Thymus (tissue), 11 donors: ENCODE results near the gene OBSL1. TPM values are rescaled to one million over a fixed set of nuclear protein-coding genes. Genes with fewer than 3 reads are reported as not detected.

Experiments
- DNase-seq, 9 donors: peaks; one replicate each; pipeline ENCODE4 v3.0.0-alpha.2; 2013; ENCODE audit warnings: low spot score in 9 of 9, low read depth in 6 of 9, missing footprints in 1 of 9
- H3K27ac ChIP-seq, 2 donors: one replicate each; pipeline ENCODE4 v1.5.1; 2013; ENCODE audit warnings: control low read depth in 1 of 2, low read depth in 1 of 2, low read length in 1 of 2, mild to moderate bottlenecking in 1 of 2, moderate library complexity in 1 of 2
- H3K27me3 ChIP-seq, 2 donors: one replicate each; pipeline ENCODE4 v1.5.1; 2013; ENCODE audit warnings: low read length in 1 of 2; ENCODE audit not compliant: control insufficient read depth in 2 of 2, insufficient read depth in 1 of 2
- H3K36me3 ChIP-seq, 2 donors: one replicate each; pipeline ENCODE4 v1.5.1; 2013; ENCODE audit warnings: low read length in 1 of 2, mild to moderate bottlenecking in 1 of 2, moderate library complexity in 1 of 2; ENCODE audit not compliant: control insufficient read depth in 2 of 2, insufficient read depth in 2 of 2
- H3K4me1 ChIP-seq, 2 donors: one replicate each; pipeline ENCODE4 v1.5.1; 2013; ENCODE audit warnings: low read length in 2 of 2; ENCODE audit not compliant: control insufficient read depth in 2 of 2, insufficient read depth in 2 of 2
- H3K4me3 ChIP-seq, 2 donors: one replicate each; pipeline ENCODE4 v1.5.1; 2013; ENCODE audit warnings: low read length in 2 of 2, control low read depth in 1 of 2, mild to moderate bottlenecking in 1 of 2
- H3K9me3 ChIP-seq, 2 donors: one replicate each; pipeline ENCODE4 v1.5.1; 2013; ENCODE audit warnings: low read length in 1 of 2, mild to moderate bottlenecking in 1 of 2; ENCODE audit not compliant: control insufficient read depth in 2 of 2, insufficient read depth in 1 of 2
- WGBS: extraction: QIAGEN DNeasy Blood & Tissue Kit; methylation state at CpG from one replicate; pipeline ENCODE4 v1.1.7; 2013; 5-methylcytosine and 5-hydroxymethylcytosine counted together
- polyA plus RNA-seq: library from polyadenylated mRNA; stranded (reverse); fragments of 200-250 nt; gene quantifications from one replicate; pipeline ENCODE4 v1.2.3, GENCODE V29; 2013
- total RNA-seq: library from RNA; stranded (reverse); fragments of 120-200 nt; gene quantifications from one replicate; pipeline ENCODE4 v1.2.4, GENCODE V29; 2013
- donor health status: healthy.

OBSL1 gene
- total and polyA plus RNA-seq, 2 donors, result 9.6 to 34.2 TPM

- H3K27me3 ChIP-seq, result peaks cover 53 to 100% of the 10 kb centered on the region in 2 donors
- H3K9me3 ChIP-seq, result no peaks in the 10 kb centered on the region
- no peaks in the 10 kb centered on the region for H3K4me1 ChIP-seq
- H3K36me3 ChIP-seq, result no peaks in the 10 kb centered on the region
- no peak overlapping the region for H3K4me3 ChIP-seq
- no peak overlapping the region for H3K27ac ChIP-seq
- DNase-seq, result no peak
- WGBS, result 4% methylated on average over 70 of the region's 70 CpGs
These were observed 49.0 kb downstream of the OBSL1 start for GRCh38 chr2:219522111-219523030.

DNA sequence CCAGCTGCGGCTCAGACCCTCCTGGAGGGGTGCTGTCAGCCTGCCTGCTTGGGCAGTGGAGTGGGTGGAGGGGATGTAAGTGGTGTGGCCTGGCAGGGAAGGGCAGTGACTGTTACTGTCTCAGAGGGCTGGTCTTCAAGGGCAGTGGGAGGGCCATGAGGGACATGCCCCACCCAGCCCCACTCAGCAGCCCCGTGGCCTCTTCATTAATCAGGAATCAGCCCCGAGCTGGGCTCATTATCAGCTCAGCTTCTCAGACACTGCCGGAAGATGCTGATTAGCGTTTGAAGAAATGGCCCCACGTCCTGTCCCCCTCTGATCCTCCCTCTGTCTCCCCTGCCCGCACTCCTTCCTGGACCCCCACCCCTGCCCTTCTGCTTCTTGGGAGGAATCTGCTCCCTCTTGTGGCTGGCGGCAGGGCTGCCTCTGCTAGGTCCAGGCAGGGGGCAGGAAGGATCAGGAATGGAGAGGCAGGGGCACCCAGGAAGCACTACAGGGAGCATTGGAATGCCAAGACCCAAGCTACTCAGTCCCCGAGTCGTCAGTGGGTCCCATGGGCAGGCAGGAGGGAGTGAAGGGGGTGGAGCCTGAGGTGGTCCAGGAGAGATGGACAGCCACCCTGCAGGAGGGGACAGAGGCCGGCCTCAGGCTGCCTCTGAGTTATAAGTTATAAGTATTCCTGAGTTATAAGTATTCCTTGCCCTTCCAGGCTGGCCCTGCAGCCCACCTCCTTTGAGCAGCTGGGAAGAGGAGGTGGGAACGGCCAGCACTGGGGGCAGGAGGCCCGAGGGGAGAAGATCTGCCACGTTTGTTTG, 50.1 kb downstream of the OBSL1 start:
- no peak overlapping the region for H3K27ac ChIP-seq
- WGBS, result 15% methylated on average over 14 of the region's 14 CpGs

DNA sequence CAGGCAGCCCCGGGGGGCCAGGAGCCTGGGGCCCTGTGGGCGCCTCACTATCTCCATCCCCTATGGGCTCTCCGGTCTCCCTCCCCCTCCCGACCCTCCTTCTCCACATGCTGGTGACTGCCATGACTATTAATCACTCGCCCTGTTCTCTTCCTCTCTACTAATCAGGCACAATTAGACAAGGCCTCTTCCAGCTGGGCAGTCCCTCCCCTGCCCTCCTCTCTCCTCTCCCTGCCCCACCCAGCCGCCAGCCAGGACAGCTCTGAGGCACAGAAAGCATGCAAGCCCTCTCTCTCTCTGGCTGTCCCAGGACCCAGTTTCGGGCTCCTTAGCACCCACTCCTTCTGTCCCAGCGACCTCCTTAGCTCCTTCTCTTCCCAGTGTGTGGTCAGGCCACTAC, 51.3 kb downstream of the OBSL1 start:
- Histone ChIP-seq H3K4me1 (no peaks in the 10 kb centered on the region), H3K36me3 (no peaks in the 10 kb centered on the region), H3K27me3 (peaks cover 51 to 100% of the 10 kb centered on the region in 2 donors), H3K9me3 (peaks cover 0 to 5% of the 10 kb centered on the region in 2 donors), H3K27ac (no peak overlapping the region), H3K4me3 (no peak overlapping the region)
- DNase-seq, result no peak
- WGBS, result 85% methylated on average over 8 of the region's 8 CpGs

More for the DNA sequence above, 50.1 kb downstream of the OBSL1 start:
- no peaks in the 10 kb centered on the region for H3K9me3 ChIP-seq
- H3K4me3 ChIP-seq, result no peak overlapping the region
- no peaks in the 10 kb centered on the region for H3K4me1 ChIP-seq
- no peaks in the 10 kb centered on the region for H3K36me3 ChIP-seq
- peaks cover 53 to 100% of the 10 kb centered on the region in 2 donors for H3K27me3 ChIP-seq
- DNase-seq, result no peak

- Histone ChIP-seq H3K27ac (no peak overlapping the region), H3K27me3 (peaks cover 51 to 100% of the 10 kb centered on the region in 2 donors), H3K4me3 (no peak overlapping the region), H3K4me1 (peaks cover 0 to 4% of the 10 kb centered on the region in 2 donors), H3K36me3 (no peaks in the 10 kb centered on the region), H3K9me3 (peaks cover 0 to 5% of the 10 kb centered on the region in 2 donors)
- WGBS, result 94% methylated on average over 9 of the region's 9 CpGs
- DNase-seq, result no peak
These were observed 51.8 kb downstream of the OBSL1 start for GRCh38 chr2:219519526-219519916.

DNA sequence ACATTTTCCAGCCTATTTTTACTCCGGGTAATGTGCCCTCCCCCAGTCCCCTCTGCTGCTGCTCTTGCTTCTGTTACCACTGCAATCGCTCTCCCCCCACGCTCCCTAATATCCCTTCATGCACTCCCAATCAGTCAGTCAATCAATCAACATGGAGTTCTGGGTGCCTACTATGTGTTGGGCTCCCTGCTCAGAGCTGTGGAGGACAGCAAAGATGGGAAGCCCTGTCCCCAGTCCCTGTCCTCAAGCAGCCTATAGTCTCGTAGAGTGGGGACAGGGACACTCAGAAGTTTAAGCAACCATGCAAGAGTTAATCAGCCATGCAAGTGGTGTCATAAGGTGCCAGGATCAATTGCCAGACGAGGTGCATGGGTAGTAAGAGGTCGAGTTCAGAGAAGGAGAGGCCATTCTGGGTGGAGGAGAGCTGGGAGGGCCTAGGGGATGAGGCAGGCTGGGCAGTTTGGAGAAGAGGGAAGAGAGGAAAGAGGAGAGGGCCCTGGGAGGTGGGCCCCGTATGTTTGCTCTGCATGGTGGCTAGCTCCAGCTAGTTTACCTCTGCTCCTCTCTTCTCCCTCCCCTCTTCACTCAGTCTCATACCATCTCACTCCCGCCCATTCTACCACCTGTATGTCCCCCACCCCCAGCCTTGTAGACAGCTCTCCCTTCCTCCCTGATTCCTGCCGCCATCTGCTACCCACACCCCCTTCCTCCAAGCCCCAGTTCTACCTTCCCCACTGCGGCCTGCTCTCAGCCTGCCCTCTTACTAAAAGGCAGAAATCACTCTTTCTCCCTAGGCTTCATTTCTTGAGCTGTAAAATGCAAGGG, 53.2 kb downstream of the OBSL1 start:
- Histone ChIP-seq H3K27me3 (peaks cover 50 to 100% of the 10 kb centered on the region in 2 donors), H3K9me3 (peaks cover 0 to 5% of the 10 kb centered on the region in 2 donors)
- 79% methylated on average over 10 of the region's 10 CpGs for WGBS

DNA sequence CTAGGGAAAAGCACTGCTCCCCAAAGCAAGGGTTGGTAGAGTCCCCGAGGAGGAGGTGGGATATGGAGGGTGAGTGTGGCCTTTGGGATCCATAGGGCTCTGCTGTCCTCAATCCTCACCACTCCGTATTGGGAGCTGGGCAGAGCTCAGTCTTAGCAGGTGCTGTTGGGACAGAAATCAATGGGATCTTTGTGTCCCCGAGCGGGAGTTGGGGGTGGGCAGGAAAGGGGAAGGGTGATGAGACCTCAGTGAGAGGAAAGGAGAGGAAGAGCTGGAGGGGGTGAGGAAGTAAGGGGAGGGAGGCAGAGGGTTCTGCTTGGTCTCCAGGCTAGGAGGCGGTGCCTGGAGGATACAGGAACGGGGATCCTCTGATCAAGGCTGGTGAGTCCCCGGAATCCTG, 54.5 kb downstream of the OBSL1 start:
- peaks cover 0 to 20% of the 10 kb centered on the region in 2 donors for H3K4me1 ChIP-seq
- H3K36me3 ChIP-seq, result no peaks in the 10 kb centered on the region
- H3K9me3 ChIP-seq, result peaks cover 0 to 5% of the 10 kb centered on the region in 2 donors
- 47% methylated on average over 7 of the region's 7 CpGs for WGBS
- H3K27me3 ChIP-seq, result peaks cover 50 to 100% of the 10 kb centered on the region in 2 donors
- no peak overlapping the region for H3K27ac ChIP-seq
- no peak for DNase-seq
- no peak overlapping the region for H3K4me3 ChIP-seq

More for the DNA sequence above, 53.2 kb downstream of the OBSL1 start:
- no peak overlapping the region for H3K27ac ChIP-seq
- no peaks in the 10 kb centered on the region for H3K36me3 ChIP-seq
- no peak overlapping the region for H3K4me3 ChIP-seq
- peaks cover 0 to 16% of the 10 kb centered on the region in 2 donors for H3K4me1 ChIP-seq
- no peak for DNase-seq

DNA sequence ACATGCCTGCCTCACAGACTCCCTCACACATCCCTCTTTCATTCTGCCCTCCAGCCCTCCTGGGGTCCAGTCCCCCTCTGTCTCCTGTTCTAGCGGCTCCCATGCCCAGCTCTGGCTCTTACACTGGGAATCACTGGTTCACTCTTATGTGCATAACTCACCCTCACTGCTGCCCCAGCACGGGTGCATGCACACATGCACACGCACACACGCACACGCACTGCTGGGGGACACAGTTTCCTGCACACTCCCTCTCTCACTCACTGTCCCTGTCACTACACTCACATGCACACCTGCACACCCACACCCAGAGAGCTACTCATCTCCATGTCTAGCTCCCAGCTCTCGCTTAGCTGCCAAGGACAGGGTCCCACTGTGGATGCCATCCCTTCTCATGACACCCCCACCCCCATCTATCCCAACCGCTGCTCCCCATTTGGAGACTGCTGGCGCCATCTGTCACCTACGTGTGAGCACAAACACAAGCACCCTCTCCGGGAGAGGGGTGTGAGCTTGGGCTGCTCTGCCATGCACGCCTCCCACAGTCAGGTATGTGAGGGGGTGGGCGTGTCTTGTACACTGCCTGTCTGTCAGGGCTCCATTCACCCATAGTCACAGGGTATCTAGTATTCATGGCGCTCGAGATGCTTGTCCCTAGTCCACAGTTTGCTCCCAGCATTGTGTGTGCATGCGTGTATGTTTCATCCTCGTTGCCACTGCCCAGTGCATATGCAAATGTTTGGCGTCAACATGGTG, 55.3 kb downstream of the OBSL1 start:
- no peak for DNase-seq
- H3K27ac ChIP-seq, result no peak overlapping the region
- peaks cover 0 to 20% of the 10 kb centered on the region in 2 donors for H3K4me1 ChIP-seq
- no peak overlapping the region for H3K4me3 ChIP-seq
- peaks cover under 1 to 5% of the 10 kb centered on the region in 2 donors for H3K9me3 ChIP-seq
- H3K27me3 ChIP-seq, result peaks cover 48 to 100% of the 10 kb centered on the region in 2 donors
- no peaks in the 10 kb centered on the region for H3K36me3 ChIP-seq
- WGBS, result 83% methylated on average over 17 of the region's 17 CpGs

- no peaks in the 10 kb centered on the region for H3K36me3 ChIP-seq
- H3K27ac ChIP-seq, result no peak overlapping the region
- peaks cover 0 to 28% of the 10 kb centered on the region in 2 donors for H3K4me1 ChIP-seq
- 90% methylated on average over 21 of the region's 21 CpGs for WGBS
- no peak for DNase-seq
- H3K9me3 ChIP-seq, result peaks cover 2 to 12% of the 10 kb centered on the region in 2 donors
- H3K4me3 ChIP-seq, result no peak overlapping the region
- peaks cover 48 to 100% of the 10 kb centered on the region in 2 donors for H3K27me3 ChIP-seq
These were observed 56.5 kb downstream of the OBSL1 start for GRCh38 chr2:219514836-219515235.
